Measurements from ENCODE around the gene ITM2C.

DNA sequence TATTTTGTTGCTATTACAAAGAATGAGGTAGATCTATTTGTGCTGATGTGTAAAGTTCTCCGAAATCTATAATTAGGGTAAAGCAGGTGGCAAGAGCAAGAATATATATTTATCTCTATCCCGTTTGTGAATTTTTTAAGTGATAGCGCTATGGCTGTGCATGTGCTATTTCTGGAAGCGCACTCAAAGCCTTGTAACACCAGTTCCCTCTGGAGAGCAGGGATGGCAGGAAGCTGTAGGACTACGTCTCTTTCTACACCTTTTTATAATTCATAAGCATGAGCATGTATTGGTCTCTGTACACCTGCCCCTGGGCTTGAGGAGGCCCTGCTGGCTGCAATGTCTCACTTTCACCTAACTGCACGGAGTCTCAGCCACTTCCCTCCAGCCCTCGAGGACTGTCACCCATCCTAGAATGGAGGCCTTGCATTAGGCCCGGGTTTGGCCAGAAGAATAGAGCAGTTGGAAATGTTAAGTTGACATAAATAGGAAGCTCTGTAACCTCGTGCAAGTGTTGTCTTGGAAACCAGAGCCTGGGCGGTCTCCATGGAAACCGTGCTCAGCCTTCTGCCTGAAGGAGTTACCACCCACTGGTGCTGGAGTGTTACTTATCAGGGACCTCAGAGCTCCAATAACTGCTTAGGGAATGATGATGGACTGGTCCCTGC lies 20.9 kb downstream of the ITM2C start:
- TF ChIP-seq POLR2A (IDR thresholded peaks at IDR 0.05; ENCODE audit: insufficient read depth in 1 of 2, low read depth in 2 of 2, low read length in 2 of 2) (no peak), GABPB1 (CRISPR knock-in tag; IDR thresholded peaks at IDR 0.05) (no peak), THAP11 (CRISPR knock-in tag; IDR thresholded peaks at IDR 0.05) (no peak)
- TF ChIP-seq, protein P1, sequence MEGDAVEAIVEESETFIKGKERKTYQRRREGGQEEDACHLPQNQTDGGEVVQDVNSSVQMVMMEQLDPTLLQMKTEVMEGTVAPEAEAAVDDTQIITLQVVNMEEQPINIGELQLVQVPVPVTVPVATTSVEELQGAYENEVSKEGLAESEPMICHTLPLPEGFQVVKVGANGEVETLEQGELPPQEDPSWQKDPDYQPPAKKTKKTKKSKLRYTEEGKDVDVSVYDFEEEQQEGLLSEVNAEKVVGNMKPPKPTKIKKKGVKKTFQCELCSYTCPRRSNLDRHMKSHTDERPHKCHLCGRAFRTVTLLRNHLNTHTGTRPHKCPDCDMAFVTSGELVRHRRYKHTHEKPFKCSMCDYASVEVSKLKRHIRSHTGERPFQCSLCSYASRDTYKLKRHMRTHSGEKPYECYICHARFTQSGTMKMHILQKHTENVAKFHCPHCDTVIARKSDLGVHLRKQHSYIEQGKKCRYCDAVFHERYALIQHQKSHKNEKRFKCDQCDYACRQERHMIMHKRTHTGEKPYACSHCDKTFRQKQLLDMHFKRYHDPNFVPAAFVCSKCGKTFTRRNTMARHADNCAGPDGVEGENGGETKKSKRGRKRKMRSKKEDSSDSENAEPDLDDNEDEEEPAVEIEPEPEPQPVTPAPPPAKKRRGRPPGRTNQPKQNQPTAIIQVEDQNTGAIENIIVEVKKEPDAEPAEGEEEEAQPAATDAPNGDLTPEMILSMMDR (CRISPR knock-in tag; IDR thresholded peaks at IDR 0.05) = no peak
- TF ChIP-seq, protein P2, sequence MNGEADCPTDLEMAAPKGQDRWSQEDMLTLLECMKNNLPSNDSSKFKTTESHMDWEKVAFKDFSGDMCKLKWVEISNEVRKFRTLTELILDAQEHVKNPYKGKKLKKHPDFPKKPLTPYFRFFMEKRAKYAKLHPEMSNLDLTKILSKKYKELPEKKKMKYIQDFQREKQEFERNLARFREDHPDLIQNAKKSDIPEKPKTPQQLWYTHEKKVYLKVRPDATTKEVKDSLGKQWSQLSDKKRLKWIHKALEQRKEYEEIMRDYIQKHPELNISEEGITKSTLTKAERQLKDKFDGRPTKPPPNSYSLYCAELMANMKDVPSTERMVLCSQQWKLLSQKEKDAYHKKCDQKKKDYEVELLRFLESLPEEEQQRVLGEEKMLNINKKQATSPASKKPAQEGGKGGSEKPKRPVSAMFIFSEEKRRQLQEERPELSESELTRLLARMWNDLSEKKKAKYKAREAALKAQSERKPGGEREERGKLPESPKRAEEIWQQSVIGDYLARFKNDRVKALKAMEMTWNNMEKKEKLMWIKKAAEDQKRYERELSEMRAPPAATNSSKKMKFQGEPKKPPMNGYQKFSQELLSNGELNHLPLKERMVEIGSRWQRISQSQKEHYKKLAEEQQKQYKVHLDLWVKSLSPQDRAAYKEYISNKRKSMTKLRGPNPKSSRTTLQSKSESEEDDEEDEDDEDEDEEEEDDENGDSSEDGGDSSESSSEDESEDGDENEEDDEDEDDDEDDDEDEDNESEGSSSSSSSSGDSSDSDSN (CRISPR knock-in tag; IDR thresholded peaks at IDR 0.05) = no peak
